GM10847 (cell line): ENCODE results near the gene BRSK2.

Experiments used
- POLR2A ChIP-seq: IDR thresholded peaks from 2 replicates; pipeline ENCODE4 v1.6.1; 2011; ENCODE audit not compliant: insufficient read length; ENCODE audit errors: extremely low read depth

The BRSK2 gene

GRCh38 chr11:1445741-1446445 lies 56.2 kb downstream of the BRSK2 start:
- TF ChIP-seq POLR2A, result no peak

GRCh38 chr11:1446623-1447022 lies 56.9 kb downstream of the BRSK2 start:
- no peak for TF ChIP-seq POLR2A

GRCh38 chr11:1447845-1448825 lies 58.4 kb downstream of the BRSK2 start:
- no peak for TF ChIP-seq POLR2A

GRCh38 chr11:1448882-1449281 lies 59.1 kb downstream of the BRSK2 start:
- no peak for TF ChIP-seq POLR2A

- TF ChIP-seq POLR2A, result no peak
Observed at GRCh38 chr11:1449490-1450243, 59.9 kb downstream of the BRSK2 start.

- no peak for TF ChIP-seq POLR2A
Observed at GRCh38 chr11:1450344-1450875, 60.7 kb downstream of the BRSK2 start.

- no peak for TF ChIP-seq POLR2A
Observed at GRCh38 chr11:1450949-1451710, 61.4 kb downstream of the BRSK2 start.

- no peak for TF ChIP-seq POLR2A
Observed at GRCh38 chr11:1451781-1452470, 62.2 kb downstream of the BRSK2 start.

GRCh38 chr11:1452744-1453143 lies 63.0 kb downstream of the BRSK2 start:
- no peak for TF ChIP-seq POLR2A

GRCh38 chr11:1453611-1454034 lies 63.9 kb downstream of the BRSK2 start:
- no peak for TF ChIP-seq POLR2A

GRCh38 chr11:1454576-1454975 lies 64.8 kb downstream of the BRSK2 start:
- no peak for TF ChIP-seq POLR2A

- TF ChIP-seq POLR2A, result no peak
Observed at GRCh38 chr11:1455032-1455762, 65.5 kb downstream of the BRSK2 start.

- TF ChIP-seq POLR2A, result no peak
Observed at GRCh38 chr11:1455763-1456060, 66.0 kb downstream of the BRSK2 start.
